ENCODE data around the gene AHCYL2.

Gene AHCYL2

GRCh38 chr7:129224251-129225205 is at the start of gene AHCYL2:
Gene AHCYL2 (plus strand): TSS chr7:129225030.
- H3K4me3 ChIP-seq, result peak within 1 kb of the TSS; percentile 97
- TF ChIP-seq FOXP2 (optimal IDR thresholded peaks at IDR 0.05; ENCODE audit: control extremely low read depth, extremely low read length, insufficient read depth), result no peak
- peak; percentile 68 for TF ChIP-seq POLR2AphosphoS5 (IDR thresholded peaks at IDR 0.05; ENCODE audit: borderline replicate concordance, low read depth, low read length)
- peak within 1 kb of the TSS; percentile 83 for H3K9ac ChIP-seq (ENCODE audit: insufficient read length)
- peak; percentile 97 for DNase-seq (ENCODE audit: low read depth, low spot score)
- H3K36me3 ChIP-seq (ENCODE audit: insufficient read depth, low read length), result no peaks in the 10 kb centered on the region
- no peaks in the 10 kb centered on the region for H3K9me3 ChIP-seq (ENCODE audit: low read depth, low read length)
- peak within 1 kb of the TSS; percentile 89 for H3K27ac ChIP-seq

GRCh38 chr7:129176916-129177710 is 47.7 kb upstream of the AHCYL2 start:
- no peak for DNase-seq (ENCODE audit: low read depth, low spot score)
- no peak overlapping the region for H3K4me3 ChIP-seq
- no peaks in the 10 kb centered on the region for H3K9me3 ChIP-seq (ENCODE audit: low read depth, low read length)
- no peak for TF ChIP-seq POLR2AphosphoS5 (IDR thresholded peaks at IDR 0.05; ENCODE audit: borderline replicate concordance, low read depth, low read length)
- no peak for TF ChIP-seq FOXP2 (optimal IDR thresholded peaks at IDR 0.05; ENCODE audit: control extremely low read depth, extremely low read length, insufficient read depth)
- TF ChIP-seq EZH2 (IDR thresholded peaks at IDR 0.05), result no peak
- no peak overlapping the region for H3K27ac ChIP-seq
- no peak overlapping the region for H3K9ac ChIP-seq (ENCODE audit: insufficient read length)
- H3K36me3 ChIP-seq (ENCODE audit: insufficient read depth, low read length), result no peaks in the 10 kb centered on the region

GRCh38 chr7:129184981-129185670 is 39.7 kb upstream of the AHCYL2 start:
- Histone ChIP-seq H3K9me3 (ENCODE audit: low read depth, low read length) (no peaks in the 10 kb centered on the region), H3K9ac (ENCODE audit: insufficient read length) (no peak overlapping the region), H3K4me3 (no peak overlapping the region), H3K27ac (no peak overlapping the region), H3K36me3 (ENCODE audit: insufficient read depth, low read length) (no peaks in the 10 kb centered on the region)
- TF ChIP-seq POLR2AphosphoS5 (IDR thresholded peaks at IDR 0.05; ENCODE audit: borderline replicate concordance, low read depth, low read length), result no peak
- no peak for TF ChIP-seq EZH2 (IDR thresholded peaks at IDR 0.05)
- no peak for TF ChIP-seq FOXP2 (optimal IDR thresholded peaks at IDR 0.05; ENCODE audit: control extremely low read depth, extremely low read length, insufficient read depth)
- no peak for DNase-seq (ENCODE audit: low read depth, low spot score)

GRCh38 chr7:129186749-129187260 is 38.0 kb upstream of the AHCYL2 start:
- Histone ChIP-seq H3K36me3 (ENCODE audit: insufficient read depth, low read length) (no peaks in the 10 kb centered on the region), H3K4me3 (no peak overlapping the region), H3K9ac (ENCODE audit: insufficient read length) (no peak overlapping the region), H3K9me3 (ENCODE audit: low read depth, low read length) (no peaks in the 10 kb centered on the region), H3K27ac (no peak overlapping the region)
- DNase-seq (ENCODE audit: low read depth, low spot score), result no peak
- no peak for TF ChIP-seq FOXP2 (optimal IDR thresholded peaks at IDR 0.05; ENCODE audit: control extremely low read depth, extremely low read length, insufficient read depth)
- no peak for TF ChIP-seq EZH2 (IDR thresholded peaks at IDR 0.05)
- TF ChIP-seq POLR2AphosphoS5 (IDR thresholded peaks at IDR 0.05; ENCODE audit: borderline replicate concordance, low read depth, low read length), result no peak

GRCh38 chr7:129187681-129188371 is 37.0 kb upstream of the AHCYL2 start:
- no peak for DNase-seq (ENCODE audit: low read depth, low spot score)
- peaks cover 3% of the 10 kb centered on the region; the same call in 1 of the 2 replicates for H3K36me3 ChIP-seq (ENCODE audit: insufficient read depth, low read length)
- H3K9ac ChIP-seq (ENCODE audit: insufficient read length), result peak overlapping the region; percentile 95
- peak overlapping the region; percentile 95 for H3K4me3 ChIP-seq
- TF ChIP-seq POLR2AphosphoS5 (IDR thresholded peaks at IDR 0.05; ENCODE audit: borderline replicate concordance, low read depth, low read length) (no peak), EZH2 (IDR thresholded peaks at IDR 0.05) (no peak), FOXP2 (optimal IDR thresholded peaks at IDR 0.05; ENCODE audit: control extremely low read depth, extremely low read length, insufficient read depth) (no peak)
- no peaks in the 10 kb centered on the region for H3K9me3 ChIP-seq (ENCODE audit: low read depth, low read length)
- 0 out of 2 replicates have a peak overlapping the region, but pooled peaks have one; percentile 2 for H3K27ac ChIP-seq

- peak within 1 kb of the TSS; percentile 95 for H3K9ac ChIP-seq (ENCODE audit: insufficient read length)
- H3K4me3 ChIP-seq, result peak within 1 kb of the TSS; percentile 95
- H3K36me3 ChIP-seq (ENCODE audit: insufficient read depth, low read length), result peaks cover 6% of the 10 kb centered on the region; the same call in 1 of the 2 replicates
- TF ChIP-seq EZH2 (IDR thresholded peaks at IDR 0.05) (no peak), POLR2AphosphoS5 (IDR thresholded peaks at IDR 0.05; ENCODE audit: borderline replicate concordance, low read depth, low read length) (peak; percentile 79)
- H3K27ac ChIP-seq, result peak within 1 kb of the TSS; percentile 68
- H3K9me3 ChIP-seq (ENCODE audit: low read depth, low read length), result no peaks in the 10 kb centered on the region
- DNase-seq (ENCODE audit: low read depth, low spot score), result no peak
Measured at GRCh38 chr7:129188372-129188891, 36.4 kb upstream of the AHCYL2 start, which contains the start of gene SMO. Gene SMO (plus strand): TSS chr7:129188633. CDS start chr7:129189152, 519 bp downstream.

Measured in SK-N-MC (cell line).